Measurements from ENCODE around the gene PAQR5.

GRCh38 chr15:69314736-69315135, 16.0 kb downstream of the PAQR5 start:
- TF ChIP-seq EZH2 (IDR thresholded peaks at IDR 0.05; ENCODE audit: borderline replicate concordance, low read depth, low read length, severe bottlenecking) (no peak), POLR2AphosphoS5 (IDR thresholded peaks at IDR 0.05; ENCODE audit: insufficient read depth, low read depth, low read length) (no peak), POLR2A (IDR thresholded peaks at IDR 0.05; ENCODE audit: low read depth, low read length) (no peak), MAX (IDR thresholded peaks at IDR 0.05; ENCODE audit: insufficient read depth, insufficient read length) (no peak)
- TF ChIP-seq, protein P1, sequence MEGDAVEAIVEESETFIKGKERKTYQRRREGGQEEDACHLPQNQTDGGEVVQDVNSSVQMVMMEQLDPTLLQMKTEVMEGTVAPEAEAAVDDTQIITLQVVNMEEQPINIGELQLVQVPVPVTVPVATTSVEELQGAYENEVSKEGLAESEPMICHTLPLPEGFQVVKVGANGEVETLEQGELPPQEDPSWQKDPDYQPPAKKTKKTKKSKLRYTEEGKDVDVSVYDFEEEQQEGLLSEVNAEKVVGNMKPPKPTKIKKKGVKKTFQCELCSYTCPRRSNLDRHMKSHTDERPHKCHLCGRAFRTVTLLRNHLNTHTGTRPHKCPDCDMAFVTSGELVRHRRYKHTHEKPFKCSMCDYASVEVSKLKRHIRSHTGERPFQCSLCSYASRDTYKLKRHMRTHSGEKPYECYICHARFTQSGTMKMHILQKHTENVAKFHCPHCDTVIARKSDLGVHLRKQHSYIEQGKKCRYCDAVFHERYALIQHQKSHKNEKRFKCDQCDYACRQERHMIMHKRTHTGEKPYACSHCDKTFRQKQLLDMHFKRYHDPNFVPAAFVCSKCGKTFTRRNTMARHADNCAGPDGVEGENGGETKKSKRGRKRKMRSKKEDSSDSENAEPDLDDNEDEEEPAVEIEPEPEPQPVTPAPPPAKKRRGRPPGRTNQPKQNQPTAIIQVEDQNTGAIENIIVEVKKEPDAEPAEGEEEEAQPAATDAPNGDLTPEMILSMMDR (IDR thresholded peaks at IDR 0.05; ENCODE audit: extremely low read depth in 1 of 2, insufficient read depth in 1 of 2, low read depth in 1 of 2, low read length in 2 of 2): no peak

Data from endothelial cell of umbilical vein (primary cell).